Measurements from ENCODE around the gene POFUT2. TPM values are rescaled to one million over a fixed set of nuclear protein-coding genes. Genes with fewer than 3 reads are reported as not detected.

POFUT2 gene
- total RNA-seq, 2 experiments from 2014 or later: 17.0 to 20.5 TPM

GRCh38 chr21:45326891-45327440 is 39.3 kb upstream of the POFUT2 start:
- ChIA-PET POLR2A (no interaction called here), CTCF (ENCODE audit: unreplicated experiment) (no interaction called here)
- Histone ChIP-seq H3K36me3 (ENCODE audit: insufficient read depth, low read length) (no peaks in the 10 kb centered on the region), H3K9me3 (ENCODE audit: low read length) (no peaks in the 10 kb centered on the region), H4K20me1 (ENCODE audit: insufficient read depth, low read length) (no peaks in the 10 kb centered on the region), H2AFZ (ENCODE audit: low read length) (no peak overlapping the region), H3K27ac (ENCODE audit: low read depth, low read length, poor library complexity, severe bottlenecking) (no peak overlapping the region), H3K4me2 (ENCODE audit: low read length) (no peak overlapping the region), H3K79me2 (ENCODE audit: insufficient read depth, low read depth, low read length) (no peaks in the 10 kb centered on the region), H3K4me3 (ENCODE audit: low read depth, low read length, poor library complexity, severe bottlenecking) (no peak overlapping the region), H3K9me2 (ENCODE audit: insufficient read depth, low read length) (no peaks in the 10 kb centered on the region), H3K4me1 (ENCODE audit: insufficient read depth, low read length, poor library complexity, severe bottlenecking) (no peaks in the 10 kb centered on the region)
- intact Hi-C loops (cut with micrococcal nuclease; ENCODE audit: unreplicated experiment): no loop called here
- no peak for TF ChIP-seq CTCF (conservative IDR thresholded peaks at IDR 0.05; ENCODE audit: low read length)
- TF ChIP-seq EZH2phosphoT487 (IDR thresholded peaks at IDR 0.05; ENCODE audit: borderline replicate concordance, low read depth, low read length): no peak
- no TSS peak for BruUV-seq (replicated peaks)
- DNase-seq (ENCODE audit: low spot score): no peak

- no peak for DNase-seq (ENCODE audit: low spot score)
- H3K4me3 ChIP-seq (ENCODE audit: low read depth, low read length, poor library complexity, severe bottlenecking): no peak overlapping the region
- no TSS peak for BruUV-seq (replicated peaks)
- H2AFZ ChIP-seq (ENCODE audit: low read length): no peak overlapping the region
- POLR2A ChIA-PET: no interaction called here
- H3K9me3 ChIP-seq (ENCODE audit: low read length): no peaks in the 10 kb centered on the region
- H3K36me3 ChIP-seq (ENCODE audit: insufficient read depth, low read length): no peaks in the 10 kb centered on the region
- CTCF ChIA-PET (ENCODE audit: unreplicated experiment): no interaction called here
- H3K79me2 ChIP-seq (ENCODE audit: insufficient read depth, low read depth, low read length): no peaks in the 10 kb centered on the region
- no peak for TF ChIP-seq CTCF (conservative IDR thresholded peaks at IDR 0.05; ENCODE audit: low read length)
- no peaks in the 10 kb centered on the region for H4K20me1 ChIP-seq (ENCODE audit: insufficient read depth, low read length)
- no peak overlapping the region for H3K27ac ChIP-seq (ENCODE audit: low read depth, low read length, poor library complexity, severe bottlenecking)
- H3K4me2 ChIP-seq (ENCODE audit: low read length): no peak overlapping the region
- intact Hi-C loops (cut with micrococcal nuclease; ENCODE audit: unreplicated experiment): no loop called here
- H3K4me1 ChIP-seq (ENCODE audit: insufficient read depth, low read length, poor library complexity, severe bottlenecking): no peaks in the 10 kb centered on the region
- no peaks in the 10 kb centered on the region for H3K9me2 ChIP-seq (ENCODE audit: insufficient read depth, low read length)
These were observed 38.6 kb upstream of the POFUT2 start for GRCh38 chr21:45326169-45326851.
